ENCODE results near the gene COMMD8. TPM values are rescaled to one million over a fixed set of nuclear protein-coding genes. Genes with fewer than 3 reads are reported as not detected.
"Not testable (repeated sequence)": the region's sequence is repeated elsewhere in the genome, so short reads cannot be mapped to it uniquely, and the experiment has no call there.

COMMD8 gene
- 13.1 and 18.6 TPM in 2 replicates for total RNA-seq

DNA sequence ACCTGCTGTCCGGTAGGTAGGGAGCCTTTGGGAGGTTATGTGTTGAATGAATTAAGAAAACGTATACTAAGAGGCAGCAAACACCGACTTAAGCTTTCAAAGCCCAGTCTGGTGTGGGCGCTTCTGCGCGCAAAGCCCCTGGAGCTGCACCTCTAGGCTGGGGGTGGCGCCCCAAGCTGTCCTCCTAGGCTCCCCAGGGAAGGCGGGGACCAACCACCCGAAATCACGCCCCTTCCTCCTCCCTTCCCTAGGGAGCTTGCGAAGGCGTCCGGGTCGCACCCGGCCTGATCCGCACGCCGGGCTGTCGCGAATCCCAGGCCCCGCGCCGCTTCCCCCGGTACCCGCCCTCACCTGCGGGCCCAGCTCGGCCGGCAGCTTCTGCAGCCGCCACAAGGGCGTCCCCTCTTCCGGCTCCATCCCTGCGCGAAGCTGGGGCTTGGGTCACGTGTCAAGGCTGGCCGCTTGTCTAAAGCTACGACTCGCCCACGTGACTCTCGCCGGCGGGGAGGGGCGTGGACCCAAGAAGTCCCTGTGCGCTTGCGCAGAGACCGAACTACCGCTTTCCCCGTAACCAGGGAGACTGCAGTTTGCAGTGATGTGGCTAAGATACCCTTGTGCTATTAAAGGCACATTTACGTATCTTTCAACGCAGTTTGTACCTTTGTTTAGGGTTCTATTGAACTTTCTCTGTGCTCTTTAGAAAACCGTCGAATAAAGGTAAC lies at the start of gene COMMD8:
Gene COMMD8, minus strand, starts transcription at position 468 of the 722 bp plus-strand sequence. Its CDS starts 51 bp downstream, at position 417.
- peak; percentile 89 to 96 for DNase-seq (ENCODE audit: low read depth in 2 of 2)

- DNase-seq (ENCODE audit: low read depth in 2 of 2) = peak in 1 of 2 donors; percentile 47
Measured at GRCh38 chr4:47510506-47511143, 47.1 kb upstream of the COMMD8 start.

DNA sequence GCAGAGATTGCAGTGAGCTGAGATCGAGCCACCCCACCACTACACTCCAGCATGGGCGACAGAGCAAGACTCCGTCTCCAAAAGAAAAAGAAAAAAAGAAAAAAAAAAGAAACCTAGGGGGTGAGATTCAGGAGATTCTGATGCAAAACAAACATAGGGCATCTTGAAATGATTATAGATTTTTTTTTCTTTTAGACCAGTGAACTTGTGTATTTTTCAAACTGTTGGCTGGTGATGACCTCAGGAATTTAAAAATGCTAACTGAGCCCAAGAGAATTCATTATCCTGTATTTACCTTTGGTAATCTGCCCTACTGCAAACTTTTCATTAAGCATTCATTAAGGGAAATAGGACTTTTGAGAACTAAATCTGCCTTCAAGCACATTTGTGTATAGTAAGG lies 42.2 kb upstream of the COMMD8 start:
- no peak for DNase-seq (ENCODE audit: low read depth in 2 of 2)

- no peak for DNase-seq (ENCODE audit: low read depth in 2 of 2)
Measured at GRCh38 chr4:47505147-47505546, 41.6 kb upstream of the COMMD8 start.

DNA sequence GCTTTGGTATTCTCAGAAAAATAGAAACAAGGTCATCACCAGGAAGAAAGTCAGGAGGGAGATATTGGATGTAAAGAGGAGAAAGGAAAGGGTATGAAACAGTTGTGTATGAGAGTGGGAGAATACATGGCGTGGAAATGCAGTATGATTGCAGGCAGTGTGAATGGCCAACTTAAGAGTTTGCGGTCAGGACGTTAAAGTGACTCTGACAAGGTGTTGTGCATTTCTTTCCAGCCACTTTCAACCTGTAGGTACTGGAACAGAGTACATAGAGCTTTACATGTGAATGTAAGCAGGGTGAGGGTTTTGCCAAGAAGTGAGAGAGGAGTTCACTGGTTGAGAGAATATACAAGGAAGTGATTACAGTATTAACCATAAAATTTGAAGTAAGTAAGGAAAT lies 37.3 kb upstream of the COMMD8 start:
- no peak for DNase-seq (ENCODE audit: low read depth in 2 of 2)

- DNase-seq (ENCODE audit: low read depth in 2 of 2) = peak in 1 of 2 donors; percentile 20
Measured at GRCh38 chr4:47499700-47500099, 36.2 kb upstream of the COMMD8 start.

- no peak for DNase-seq (ENCODE audit: low read depth in 2 of 2)
Measured at GRCh38 chr4:47498899-47499298, 35.4 kb upstream of the COMMD8 start.

DNA sequence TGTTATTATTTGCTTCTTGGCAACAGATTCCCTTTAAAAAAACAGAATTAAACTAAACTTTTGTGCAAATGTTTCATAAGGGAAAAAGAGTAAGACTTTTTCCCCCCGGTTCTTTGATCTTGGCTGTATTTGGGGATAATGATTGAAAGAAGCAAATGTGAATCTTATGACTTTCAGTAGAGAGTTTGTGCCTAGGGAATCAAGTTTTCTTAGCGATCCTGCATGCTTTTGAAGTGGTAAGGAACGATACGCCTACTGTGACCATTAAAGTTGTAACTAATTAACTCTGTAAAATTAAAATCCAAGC lies 30.6 kb upstream of the COMMD8 start:
- no peak for DNase-seq (ENCODE audit: low read depth in 2 of 2)

DNA sequence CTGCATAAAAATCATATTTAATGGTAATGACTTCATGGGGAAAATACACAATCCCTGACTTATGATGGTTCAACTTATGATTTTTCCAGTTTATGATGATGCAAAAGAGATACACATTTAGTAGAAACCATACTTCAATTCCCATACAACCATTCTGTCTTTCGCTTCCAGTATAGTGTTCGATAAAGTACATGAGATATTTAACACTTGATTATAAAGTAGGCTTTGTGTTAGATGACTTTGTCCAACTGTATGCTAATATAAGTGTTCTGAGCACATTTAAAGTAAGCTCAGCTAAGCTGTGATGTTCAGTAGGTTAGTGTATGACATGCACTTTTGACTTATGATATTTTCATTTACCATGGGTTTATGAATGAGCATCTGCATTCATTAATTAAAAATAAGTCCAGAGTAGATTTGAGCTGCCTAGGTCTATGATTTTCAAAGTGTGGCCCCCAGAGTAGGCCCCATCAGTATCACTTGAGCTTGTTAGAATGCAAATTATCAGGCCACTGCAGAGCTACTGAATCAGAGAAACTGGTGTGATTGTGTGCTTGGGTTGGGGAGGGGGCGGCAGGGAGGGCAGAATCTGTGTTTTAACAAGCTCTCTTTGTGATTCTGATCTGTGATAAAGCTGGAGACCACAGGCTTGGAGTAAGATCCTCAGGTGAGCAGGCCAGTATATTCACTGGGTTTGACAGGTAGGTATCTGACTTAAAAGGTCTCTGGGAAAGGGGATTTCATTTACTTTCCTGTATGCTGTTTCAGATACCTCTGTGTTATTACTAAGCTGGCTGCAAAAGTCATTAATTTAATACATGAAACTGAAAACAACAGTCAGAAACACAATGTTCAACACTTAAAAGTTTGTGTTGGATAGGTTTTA lies 30.0 kb upstream of the COMMD8 start:
- DNase-seq (ENCODE audit: low read depth in 2 of 2) = no peak

GRCh38 chr4:47490550-47490949 lies 27.0 kb upstream of the COMMD8 start:
- peak in 1 of 2 donors; percentile 63 for DNase-seq (ENCODE audit: low read depth in 2 of 2)

DNA sequence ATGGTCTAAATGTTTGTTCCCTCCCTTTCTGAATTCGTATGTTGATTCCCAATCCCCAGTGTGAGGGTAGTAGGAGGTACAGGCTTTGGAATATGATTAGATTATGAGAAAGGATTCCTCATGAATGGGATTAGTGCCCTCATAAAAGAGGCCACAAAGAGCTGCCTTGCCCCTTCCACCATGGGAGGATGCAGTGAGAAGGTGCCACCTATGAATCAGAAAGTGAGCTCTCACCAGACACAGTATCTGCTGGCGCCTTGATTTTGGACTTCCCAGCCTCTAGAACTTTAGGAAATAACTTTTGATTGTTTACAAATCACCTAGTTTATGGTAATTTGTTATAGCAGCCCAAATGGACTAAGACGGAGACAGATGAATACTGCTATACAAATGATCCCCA lies 25.2 kb upstream of the COMMD8 start:
- no peak for DNase-seq (ENCODE audit: low read depth in 2 of 2)

DNA sequence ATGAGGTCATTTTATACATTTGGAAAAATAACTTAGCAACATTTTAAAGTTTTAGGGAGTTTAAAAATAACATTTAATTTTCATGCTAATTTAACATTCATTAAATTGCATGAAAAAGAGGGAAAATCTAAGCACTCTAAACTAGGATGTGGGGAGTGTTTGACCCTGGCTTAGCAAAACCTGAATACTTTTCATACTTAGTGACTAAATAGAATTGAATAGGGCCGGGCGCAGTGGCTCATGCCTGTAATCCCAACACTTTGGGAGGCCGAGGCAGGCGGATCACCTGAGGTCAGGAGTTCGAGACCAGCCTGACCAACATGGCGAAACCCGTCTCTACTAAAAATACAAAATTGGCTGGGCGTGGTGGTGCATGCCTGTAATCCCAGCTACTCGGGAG lies 23.2 kb upstream of the COMMD8 start:
- DNase-seq (ENCODE audit: low read depth in 2 of 2) = not testable (repeated sequence)

DNA sequence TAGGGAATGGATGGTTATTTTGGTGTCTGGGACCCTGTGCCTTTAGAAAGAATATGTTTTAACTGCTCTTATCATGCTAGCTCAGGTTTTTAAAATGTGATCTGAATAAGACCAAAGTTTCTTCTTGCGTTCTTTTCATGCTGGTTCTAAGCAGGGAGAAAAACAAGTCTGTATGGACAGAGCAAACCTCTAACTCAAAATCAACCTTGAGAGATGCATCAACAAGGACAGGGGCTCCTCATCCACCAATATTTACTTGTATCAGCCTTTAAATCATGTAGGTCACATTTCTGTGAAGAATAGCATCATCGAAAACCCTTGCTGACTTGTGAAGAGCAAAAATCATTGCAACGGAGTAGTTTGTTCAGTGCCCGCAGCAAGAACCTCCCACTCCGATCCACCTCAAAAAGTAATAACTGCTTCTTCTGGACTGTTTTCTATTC lies 22.8 kb upstream of the COMMD8 start:
- DNase-seq (ENCODE audit: low read depth in 2 of 2) = peak in 1 of 2 donors; percentile 6

GRCh38 chr4:47485768-47486167 lies 22.3 kb upstream of the COMMD8 start:
- no peak for DNase-seq (ENCODE audit: low read depth in 2 of 2)

DNA sequence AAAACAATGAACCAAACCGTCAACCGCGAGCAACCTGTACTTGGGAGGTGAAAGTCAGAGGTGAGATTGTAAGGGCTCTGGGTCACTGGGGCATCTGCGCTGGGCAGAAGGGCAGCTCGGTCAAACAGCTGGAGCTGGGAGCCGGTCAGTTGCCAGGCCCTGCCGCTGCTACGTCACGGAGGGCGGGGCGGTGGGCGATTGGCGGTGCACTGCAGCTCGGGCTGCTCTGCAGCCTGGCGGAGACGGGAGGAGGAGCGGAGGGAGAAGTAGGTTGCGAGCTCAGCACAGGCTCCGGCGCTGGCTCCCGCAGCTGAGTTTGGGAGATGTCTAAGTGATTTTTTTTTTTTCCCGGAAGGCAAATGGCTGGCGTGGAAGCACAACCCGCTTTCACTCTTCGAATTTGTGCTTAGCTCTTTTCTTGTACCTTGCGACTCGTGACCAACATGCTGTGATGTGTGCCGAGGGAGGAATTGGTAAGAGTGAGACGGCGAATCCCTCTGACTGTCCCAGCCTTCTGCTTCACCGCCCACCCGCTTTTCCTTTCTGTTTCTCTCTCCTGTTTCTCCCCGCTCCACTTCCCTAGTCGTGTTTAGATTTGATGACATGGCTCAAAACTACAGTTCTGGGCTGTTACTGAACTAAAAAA lies 21.7 kb upstream of the COMMD8 start, which contains the start of gene ATP10D:
Gene ATP10D, plus strand, starts transcription at position 229 of the 646 bp plus-strand sequence. CDS start 27,266 bp downstream, outside the sequence.
- DNase-seq (ENCODE audit: low read depth in 2 of 2) = peak; percentile 85 to 96

GRCh38 chr4:47484168-47484567 lies 20.7 kb upstream of the COMMD8 start:
- no peak for DNase-seq (ENCODE audit: low read depth in 2 of 2)

DNA sequence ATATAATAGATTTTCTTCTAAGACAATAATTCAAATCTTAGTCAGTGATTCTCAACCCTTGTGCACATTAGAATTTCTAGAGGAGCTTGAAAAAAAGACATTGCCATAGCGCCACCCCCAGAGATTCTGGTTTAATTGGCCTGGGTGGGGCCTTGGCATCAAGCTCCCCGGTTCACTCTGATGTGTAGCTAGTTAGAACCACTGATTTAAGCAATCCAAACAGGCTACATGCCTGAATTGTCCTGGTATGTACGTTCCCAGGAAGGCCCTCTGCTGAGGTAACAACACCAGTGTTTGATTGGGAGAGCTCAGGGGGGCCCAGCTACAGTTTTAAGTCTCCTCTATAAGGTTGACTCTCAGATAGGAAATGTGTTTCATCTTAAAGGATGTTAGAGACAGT lies 20.2 kb upstream of the COMMD8 start:
- DNase-seq (ENCODE audit: low read depth in 2 of 2) = no peak

DNA sequence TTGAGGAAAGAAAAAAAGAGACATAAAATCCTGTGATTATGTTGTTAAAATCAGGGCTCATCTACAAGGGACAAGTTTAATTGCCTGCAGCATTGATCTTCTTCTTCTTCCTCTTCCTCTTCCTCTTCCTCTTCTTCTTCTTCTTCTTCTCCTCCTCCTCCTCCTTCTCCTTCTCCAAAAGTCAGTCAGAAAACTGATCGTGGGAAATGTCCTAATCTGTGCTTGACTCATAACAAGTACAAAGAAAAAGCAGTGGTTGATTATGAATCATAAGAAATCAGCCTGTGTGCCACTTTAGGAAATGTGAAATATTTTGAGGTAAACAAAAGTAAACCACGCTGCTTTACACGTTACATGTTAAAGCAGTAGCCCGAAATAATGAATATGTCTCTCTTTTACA lies 18.8 kb upstream of the COMMD8 start:
- peak in 1 of 2 donors; percentile 32 for DNase-seq (ENCODE audit: low read depth in 2 of 2)

GRCh38 chr4:47478804-47479203 lies 15.3 kb upstream of the COMMD8 start:
- DNase-seq (ENCODE audit: low read depth in 2 of 2) = no peak

- no peak for DNase-seq (ENCODE audit: low read depth in 2 of 2)
Measured at GRCh38 chr4:47475411-47475810, 11.9 kb upstream of the COMMD8 start.

- no peak for DNase-seq (ENCODE audit: low read depth in 2 of 2)
Measured at GRCh38 chr4:47474799-47475198, 11.3 kb upstream of the COMMD8 start.
